HG03575 (cell line): Measurements from ENCODE around the gene IL1RL2.

Experiments used
- ATAC-seq: cut with Tn5 transposase; IDR thresholded peaks from one replicate; pipeline ENCODE4 v1.9.1; 2021; ENCODE audit not compliant: unreplicated experiment, insufficient number of reproducible peaks, low FRiP score; ENCODE audit errors: extremely low read depth

Gene IL1RL2

DNA sequence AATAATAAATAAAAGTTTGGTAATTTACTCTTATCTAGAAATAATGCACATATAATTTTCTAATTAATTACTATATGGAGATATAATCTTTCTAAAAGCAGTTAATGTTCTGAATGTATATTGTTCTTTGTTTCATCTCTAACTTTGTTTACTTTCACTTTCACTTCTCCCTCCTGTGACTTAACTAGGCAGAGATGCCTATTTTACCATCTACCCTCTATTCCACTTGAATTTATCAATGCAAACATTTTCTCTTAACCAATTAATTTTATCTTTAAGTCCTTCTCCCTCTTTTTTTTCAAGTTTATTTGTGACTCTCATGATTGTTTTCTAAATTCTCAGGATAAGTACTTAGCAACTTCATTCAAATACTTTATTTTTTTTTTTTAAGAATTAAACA lies 69.5 kb downstream of the IL1RL2 start:
- no peak for ATAC-seq

DNA sequence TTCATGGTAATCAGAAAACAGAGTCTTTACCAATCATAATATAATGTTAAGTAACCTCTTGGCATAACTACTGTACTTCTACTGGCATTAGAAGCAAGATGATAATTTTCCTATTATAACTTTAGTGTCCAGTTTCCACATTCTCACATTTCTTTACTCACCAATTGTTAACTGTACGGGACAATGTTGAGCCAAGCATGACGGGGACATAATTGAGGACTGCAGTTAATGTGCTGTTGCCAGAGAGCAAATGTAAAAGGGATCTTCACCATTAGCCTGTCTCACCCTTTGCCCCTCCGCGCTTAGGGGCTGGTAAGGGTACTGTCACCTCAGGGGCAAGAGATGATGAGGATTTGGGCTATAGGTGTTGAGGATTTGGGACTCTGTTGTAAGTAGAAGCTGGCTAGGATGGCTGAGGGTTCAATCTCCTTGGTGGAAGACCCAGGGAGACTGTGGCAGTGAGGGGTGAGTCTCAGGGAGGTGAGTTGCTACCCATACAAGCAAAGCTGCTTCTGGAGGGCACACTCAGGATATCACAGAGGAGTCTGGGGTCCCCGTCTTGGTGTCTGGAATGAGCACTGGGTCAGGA lies 70.1 kb downstream of the IL1RL2 start:
- no peak for ATAC-seq

DNA sequence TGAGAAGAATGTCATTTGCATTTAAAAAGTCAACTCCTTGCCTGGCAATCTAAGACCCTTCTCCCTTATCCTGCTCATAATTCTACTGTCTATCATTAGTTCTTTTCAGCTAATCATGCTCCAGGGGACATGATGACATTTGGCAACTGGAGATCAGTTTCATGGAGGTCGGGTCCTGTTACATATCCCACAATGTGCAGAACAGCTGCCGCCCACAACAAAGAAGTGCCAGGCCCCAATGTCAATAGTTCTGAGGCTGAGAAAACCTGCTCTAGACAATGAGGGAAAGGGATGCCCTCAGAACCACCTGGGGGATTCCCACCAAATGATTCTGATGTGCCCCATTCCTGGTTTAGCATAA lies 71.2 kb downstream of the IL1RL2 start:
- no peak for ATAC-seq

DNA sequence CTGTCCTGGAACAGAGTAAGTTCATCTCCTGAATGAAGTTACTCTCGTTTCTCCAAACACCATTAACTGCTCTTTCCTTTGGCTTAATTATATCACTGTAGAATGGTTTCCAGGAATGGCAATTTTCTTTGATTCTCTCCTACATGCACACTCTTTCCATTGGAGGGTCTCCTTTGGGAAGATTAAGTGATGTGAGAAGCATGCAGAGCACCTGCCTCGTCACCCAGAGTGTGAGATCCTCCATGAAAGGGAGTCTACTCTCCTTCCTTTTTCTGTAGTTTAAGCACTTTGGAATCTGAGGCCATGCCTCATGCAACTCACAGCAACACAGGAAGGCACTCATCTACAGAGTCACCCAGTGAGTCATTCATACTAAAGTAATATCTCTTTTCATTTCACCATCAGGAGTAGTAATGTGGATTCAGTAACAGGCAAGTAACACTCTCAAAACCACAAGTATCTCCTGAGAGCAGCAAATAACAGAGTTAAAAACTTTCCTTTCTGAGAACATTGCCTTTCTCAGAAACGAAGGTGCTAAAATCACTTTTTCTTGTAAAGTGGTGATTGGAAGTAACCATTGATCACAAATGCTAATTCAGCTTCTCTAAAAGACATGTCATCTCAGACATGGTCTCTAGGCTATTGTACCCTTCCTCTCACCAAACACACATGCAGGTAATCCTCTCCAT lies 71.7 kb downstream of the IL1RL2 start:
- ATAC-seq: no peak

DNA sequence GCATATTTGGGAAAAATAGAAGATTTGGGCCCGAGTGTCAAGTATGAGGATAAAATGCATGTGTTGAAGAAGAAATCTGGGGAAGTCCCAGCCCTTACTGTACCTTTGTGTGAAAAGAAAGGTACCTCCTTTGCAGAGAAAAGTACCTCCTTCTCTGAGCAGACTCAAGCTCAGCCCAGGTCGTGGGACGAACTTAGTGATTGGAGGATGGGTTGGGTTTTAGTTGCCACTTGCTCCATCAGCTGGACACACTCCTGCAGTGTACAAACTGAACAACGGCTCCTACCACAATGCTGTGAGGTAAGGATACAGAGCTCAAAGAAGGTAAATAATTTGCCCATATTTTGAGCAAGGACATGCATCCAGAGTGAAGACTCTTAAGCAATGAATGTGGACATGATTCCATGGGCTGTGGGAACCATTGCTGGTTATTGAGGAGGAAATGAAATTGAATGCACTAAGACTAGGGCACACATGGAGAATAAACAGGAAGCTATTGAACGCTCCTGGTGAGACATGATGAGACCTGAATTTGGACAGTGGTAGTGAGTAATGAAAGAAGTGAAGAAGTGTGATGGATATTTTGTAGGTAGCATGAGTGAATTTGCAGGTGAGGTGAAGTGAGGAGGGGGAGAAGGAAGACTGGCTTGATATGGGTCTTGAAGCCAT lies 74.8 kb downstream of the IL1RL2 start:
- no peak for ATAC-seq

DNA sequence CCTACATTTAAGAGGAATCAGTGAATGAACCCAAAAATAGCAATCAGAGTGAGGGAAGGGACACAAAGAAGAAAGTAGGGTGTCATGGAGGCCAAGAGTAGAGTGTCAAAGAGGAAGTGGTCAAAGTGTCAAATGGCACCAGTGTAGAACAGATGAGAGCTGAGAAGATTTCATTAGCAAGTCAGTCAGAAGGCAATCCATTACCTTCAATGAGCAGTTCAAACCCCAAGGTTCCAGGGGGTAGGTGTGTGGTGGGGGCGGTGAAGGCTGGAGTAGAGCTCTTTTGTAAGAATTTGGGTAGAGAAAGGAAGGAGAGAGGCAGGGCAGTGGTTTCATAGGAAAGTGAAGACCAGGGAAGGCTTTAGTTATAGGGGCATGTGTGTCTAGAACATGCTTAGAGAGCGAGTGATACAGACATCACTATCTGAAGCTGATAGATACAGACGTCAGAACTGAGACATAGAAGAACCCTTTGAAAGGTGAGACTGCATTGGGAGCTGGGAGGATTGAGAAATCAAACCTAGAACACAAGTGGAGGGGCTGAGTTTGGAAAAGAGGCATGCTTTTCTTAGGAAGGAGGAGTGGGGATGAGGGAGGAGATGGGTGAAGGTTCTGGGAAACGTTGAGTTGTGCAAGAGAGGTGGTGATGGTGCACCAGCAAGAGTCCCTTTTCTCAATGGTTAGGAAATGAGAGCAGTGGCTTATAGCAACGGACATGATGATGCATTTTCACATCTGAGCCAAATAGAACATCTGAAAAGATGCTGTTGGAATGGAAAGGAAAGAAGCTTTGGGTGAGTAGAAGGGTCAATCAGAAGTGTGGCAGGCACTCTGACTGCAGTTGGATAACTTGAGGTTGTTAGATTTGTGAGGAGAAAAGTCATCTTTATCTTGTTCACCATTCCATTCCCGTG lies 75.7 kb downstream of the IL1RL2 start:
- ATAC-seq: no peak

DNA sequence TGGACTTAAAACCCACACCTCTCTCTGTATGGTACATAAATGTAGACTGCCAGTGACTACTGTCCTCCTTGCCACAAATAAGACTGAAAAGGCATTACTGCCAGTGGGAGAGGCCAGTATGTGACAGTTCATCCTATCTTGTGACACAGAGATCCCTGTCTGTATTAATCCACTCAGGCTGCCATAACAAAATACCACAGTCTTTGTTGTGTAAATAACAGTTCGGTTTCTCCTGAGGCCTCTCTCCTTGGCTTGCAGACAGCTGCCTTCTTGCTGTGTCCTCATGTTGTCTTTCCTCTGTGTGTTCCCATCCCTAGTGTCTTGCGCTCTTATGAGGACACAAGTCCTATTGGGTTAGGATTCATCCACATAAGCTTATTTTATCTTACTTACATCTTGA lies 78.1 kb downstream of the IL1RL2 start:
- ATAC-seq: no peak

DNA sequence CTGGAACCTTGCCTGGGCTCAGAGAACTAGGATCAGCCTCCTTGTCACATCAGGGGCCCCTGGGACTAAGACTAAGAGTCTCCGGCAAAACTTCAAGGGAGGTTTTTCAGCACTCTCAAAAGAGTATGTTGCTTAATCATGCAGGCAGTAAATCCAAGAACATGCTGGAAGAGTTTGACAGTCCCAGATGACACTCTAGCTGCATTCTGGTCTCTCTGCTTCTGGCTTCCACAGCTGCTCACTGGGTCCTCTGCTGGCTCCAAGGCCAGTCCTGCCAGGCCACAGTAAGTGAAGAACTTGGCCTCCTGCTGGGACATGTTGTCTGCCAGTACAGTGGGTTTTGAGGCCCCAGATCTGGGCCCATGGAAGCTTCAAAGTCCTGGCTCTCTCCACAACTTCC lies 79.4 kb downstream of the IL1RL2 start:
- no peak for ATAC-seq

DNA sequence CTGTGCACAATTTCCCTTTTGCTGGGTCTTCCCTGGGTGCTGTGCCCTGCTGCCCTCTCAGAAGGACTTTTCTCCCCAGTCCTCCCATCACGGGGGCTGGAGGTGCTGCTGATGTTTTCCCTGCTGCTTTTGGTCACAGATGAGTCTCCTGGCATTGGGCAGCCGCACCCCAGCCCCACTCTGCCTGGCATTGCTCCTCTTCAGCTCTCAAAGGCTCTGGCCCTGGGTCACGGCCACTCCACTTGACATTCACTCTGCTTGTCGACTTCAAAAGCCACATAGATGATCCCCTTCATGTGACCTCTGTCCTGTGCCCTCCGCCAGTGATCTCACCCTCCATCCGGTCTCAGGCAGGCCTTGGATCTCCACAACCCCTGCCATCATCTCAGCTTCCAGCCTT lies 81.0 kb downstream of the IL1RL2 start:
- no peak for ATAC-seq

DNA sequence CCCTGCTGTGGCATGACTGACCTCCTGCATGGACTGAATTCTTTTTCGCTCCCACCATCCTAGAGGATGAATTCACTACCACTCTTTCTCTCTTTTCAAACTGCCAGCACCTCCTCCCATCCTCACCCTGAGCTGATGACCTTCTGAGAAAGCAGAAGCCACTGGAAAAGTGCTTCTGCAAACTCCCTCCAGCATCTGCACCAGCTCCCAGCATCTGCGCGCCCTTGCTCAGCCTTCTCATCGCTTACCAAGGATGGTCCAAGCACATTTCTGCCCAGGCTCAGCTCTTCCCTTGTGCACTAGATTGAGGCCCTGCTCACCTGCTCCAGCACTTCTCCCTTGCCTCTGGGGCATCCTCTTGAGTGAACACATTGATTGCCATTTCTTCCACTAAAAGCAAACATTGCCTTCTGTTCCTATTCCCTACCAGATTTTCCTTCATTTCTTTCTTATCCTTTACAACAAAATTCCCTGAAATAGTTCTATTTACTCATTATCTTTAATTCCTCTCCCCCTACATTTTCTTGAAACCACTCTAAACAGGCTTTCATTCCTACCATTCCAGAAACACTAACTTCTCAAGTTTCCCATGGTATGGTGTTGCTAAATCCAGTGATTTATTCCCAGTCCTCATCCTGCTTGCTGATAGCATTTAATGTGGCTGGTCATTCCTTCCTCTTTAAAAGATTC lies 81.8 kb downstream of the IL1RL2 start:
- ATAC-seq: no peak

DNA sequence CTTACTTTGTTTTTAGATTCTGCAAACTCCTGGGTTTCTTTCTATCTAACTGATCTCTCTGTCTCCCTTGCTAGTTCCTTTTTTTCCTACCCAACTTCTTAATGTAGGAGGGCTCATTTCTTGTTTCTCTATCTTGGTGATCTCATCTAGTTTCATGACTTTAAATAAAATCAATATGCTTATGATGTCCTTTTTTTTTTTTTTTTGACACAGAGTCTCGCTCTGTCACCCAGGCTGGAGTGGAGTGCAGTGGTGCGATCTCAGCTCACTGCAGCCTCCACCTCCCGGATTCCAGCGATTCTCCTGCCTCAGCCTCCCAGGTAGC lies 82.3 kb downstream of the IL1RL2 start:
- ATAC-seq: no peak

DNA sequence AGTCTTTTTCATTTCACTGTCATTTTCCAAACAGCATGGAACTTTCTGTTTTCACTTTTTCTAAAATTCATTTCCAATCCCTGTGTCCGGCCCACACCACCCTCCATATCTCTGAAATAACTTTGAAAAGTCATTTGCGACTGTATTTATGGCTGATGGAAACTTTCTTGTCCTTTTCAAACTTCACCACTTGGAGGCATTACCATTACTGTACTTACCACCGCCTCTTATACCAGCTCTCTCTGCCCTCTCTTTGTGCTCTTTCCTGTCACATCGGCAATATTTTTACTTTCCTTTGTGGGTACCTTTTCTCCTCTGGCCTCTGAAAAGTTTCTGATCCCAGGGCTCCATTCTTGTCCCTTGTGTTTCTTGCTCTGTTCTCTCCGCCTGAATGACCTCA lies 85.0 kb downstream of the IL1RL2 start:
- ATAC-seq: no peak

DNA sequence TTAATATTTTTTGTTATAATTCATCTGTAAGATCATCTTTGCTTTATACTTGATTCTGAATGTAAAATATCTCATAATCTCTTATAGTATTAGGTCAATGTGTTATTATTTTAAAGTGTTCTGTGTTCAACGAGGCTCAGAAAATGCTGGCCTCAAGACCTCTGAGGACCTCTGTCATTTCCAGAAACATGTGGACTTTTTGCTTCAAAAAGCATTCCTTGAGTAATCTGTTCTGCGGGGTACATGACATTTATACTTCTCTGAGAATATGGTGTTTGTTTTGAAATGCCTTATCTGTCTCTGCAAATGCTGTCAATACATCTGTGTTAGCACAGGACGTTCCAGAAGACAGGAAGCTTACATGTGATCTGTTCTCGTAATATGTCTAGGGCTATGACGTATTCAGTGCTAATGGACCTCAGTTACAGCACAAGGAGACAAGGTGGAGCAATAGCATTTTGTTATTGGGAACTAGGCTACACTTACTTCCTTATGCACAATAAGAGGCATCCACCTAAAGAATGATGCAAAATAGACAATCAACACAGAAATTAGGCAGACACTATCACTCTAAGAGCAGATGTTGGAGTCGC lies 86.9 kb downstream of the IL1RL2 start:
- ATAC-seq: no peak

DNA sequence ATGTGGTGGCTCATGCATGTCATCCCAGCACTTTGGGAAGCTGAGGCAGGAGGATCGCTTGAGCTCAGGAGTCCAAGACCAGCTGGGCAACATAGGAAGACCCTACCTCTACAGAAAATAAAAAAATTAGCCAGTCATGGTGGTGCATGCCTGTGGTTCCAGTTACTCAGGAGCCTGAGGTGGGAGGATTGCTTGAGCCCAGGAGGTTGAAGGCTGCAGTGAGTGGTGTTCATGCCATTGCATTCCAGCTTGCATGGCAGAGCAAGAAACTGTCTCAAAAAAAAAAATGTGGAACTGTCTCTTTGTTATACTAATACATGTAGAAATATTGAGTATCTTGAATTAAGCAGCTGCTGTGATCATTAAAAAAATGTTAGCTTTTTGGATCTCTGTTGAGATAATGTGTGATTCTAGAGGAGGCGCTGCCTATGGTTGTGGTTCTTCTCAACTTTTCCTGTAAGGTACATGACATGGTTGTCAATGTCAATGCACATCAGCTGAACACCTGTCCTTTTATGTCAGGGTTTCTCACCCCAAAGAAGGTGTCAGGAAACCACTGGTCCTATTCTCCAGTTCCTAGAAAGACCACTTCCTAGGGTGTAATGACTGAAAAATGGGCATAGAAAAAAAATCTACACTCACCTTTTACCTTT lies 89.9 kb downstream of the IL1RL2 start:
- ATAC-seq: no peak

DNA sequence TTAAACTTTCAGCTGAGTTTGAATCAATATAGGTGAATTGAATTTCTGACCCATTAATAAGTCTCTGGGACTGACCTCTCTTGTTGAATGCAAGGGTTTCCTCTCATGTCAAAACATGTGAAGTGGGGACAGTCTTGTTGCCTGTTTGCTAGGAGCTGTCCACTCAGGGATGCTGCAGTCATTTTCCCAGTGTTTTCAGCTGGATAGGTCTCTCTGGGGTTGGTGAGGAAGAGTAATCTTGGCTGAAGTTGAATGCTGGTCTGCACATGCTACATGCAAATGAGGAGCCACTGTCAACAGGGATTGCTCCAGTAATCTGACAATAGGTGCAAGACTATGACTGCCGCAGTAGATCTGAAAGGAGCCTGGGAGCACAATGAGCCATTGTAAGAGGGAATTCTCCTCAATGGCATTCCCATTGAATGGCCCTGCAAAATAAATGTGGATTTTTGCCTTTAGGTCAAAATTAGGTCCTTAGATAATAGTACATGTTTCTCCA lies 90.4 kb downstream of the IL1RL2 start:
- ATAC-seq: no peak

DNA sequence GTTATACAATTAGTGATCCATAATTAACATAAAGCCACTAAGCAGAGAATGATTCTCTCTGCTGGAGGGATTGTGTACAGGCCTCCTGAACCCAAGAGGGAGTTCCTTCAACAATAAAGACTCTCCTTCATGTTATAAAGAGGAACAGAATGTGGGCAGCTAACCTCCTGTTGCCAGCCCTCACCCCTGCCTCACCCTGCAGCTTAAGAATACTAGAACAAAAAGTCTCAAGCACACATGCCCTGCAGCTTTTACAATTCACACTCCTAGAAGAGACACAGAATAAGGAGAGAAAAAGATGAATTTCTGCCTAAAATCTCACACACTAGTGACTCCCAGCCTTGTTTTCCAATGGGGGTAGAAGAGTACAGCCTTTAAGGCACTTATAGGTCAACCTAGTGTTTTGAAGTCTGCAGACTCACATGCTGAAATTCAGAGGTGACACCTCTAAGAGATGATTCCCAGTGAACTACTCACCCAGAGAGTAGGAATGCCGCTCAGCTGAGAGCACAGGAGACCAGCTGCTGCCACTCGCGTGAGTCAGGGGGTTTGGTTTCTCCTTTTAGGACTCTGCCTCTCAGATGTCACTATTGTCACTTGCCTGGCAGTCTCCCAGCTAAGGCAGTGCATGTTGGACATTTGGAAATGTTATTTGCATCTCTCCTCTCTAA lies 92.0 kb downstream of the IL1RL2 start:
- ATAC-seq: no peak

DNA sequence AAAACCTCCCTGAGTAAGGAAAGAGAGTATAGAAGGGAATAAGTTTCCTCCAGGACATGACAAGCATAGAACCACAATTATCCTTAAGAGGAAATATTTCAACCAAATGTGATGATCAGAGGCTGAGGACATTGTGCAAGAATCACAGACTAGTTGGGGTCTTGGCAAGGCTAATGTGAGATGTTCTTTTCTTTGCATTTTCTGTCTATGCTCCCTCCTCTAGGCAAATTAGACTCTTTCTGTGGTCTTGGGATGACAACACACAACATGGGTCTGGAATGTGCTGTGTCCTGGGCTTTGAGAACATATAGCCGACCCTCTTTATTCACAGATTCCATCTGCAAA lies 92.5 kb downstream of the IL1RL2 start:
- no peak for ATAC-seq

DNA sequence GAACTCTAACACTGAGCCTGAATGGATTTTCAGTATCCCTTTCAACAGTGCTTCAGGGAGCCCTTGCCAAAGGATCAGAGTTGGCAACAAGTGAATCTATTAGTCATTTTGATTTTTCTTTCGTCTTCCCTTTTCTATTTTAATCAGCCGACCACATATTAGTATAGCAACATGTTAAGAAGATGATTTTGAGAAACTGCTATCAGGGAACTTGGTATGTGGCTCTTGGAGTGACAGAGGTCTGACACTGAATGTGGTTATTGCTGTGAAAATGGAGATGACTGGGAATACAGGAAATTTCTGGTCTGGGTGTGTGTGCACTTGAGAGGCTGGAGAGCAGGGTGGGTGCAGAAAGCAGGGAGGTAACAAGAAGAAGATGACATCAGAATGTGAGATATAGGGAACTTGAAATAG lies 95.9 kb downstream of the IL1RL2 start:
- no peak for ATAC-seq
